HAP-1 (cell line): ENCODE measurements around the gene SMAD3.
"Not testable (repeated sequence)": the region's sequence is repeated elsewhere in the genome, so short reads cannot be mapped to it uniquely, and the experiment has no call there.

Source experiments
- DNase-seq, 2 experiments: peaks; one replicate each; pipeline ENCODE4 v3.0.0-alpha.2; 2016 to 2020; ENCODE audit warnings: low spot score in 2 of 2
- H3K27me3 ChIP-seq: fragments of 250-450 bp; sonication (Bioruptor Pico); 2 replicates; pipeline ENCODE4 v1.5.1; 2020; ENCODE audit warnings: low read depth, mild to moderate bottlenecking, moderate library complexity
- H3K36me3 ChIP-seq: fragments of 250-450 bp; sonication (Bioruptor Pico); replicated peaks from 2 replicates; pipeline ENCODE4 v1.5.1; 2020; ENCODE audit warnings: mild to moderate bottlenecking
- H3K4me1 ChIP-seq: fragments of 250-450 bp; sonication (Bioruptor Pico); 2 replicates; pipeline ENCODE4 v1.5.1; 2020; ENCODE audit warnings: mild to moderate bottlenecking
- H3K4me3 ChIP-seq: fragments of 250-450 bp; sonication (Bioruptor Pico); 2 replicates; pipeline ENCODE4 v1.5.1; 2020; ENCODE audit warnings: mild to moderate bottlenecking, moderate library complexity
- H3K9me3 ChIP-seq: fragments of 250-450 bp; sonication (Bioruptor Pico); 2 replicates; pipeline ENCODE4 v1.5.1; 2020; ENCODE audit warnings: mild to moderate bottlenecking, moderate library complexity
- in situ Hi-C: fragments of 300-500 bp; cut with MboI; formaldehyde crosslinking; loops from 3 replicates; pipeline ENCODE4 v1.14.3; 2020; ENCODE audit warnings: low sequenced_read_pairs, inconsistent platforms, mixed read lengths

SMAD3 gene

GRCh38 chr15:67117370-67117769 is 52.0 kb downstream of the SMAD3 start:
- peaks cover 11% of the 10 kb centered on the region for H3K4me1 ChIP-seq
- DNase-seq: no peak

GRCh38 chr15:67118808-67119207 is 53.4 kb downstream of the SMAD3 start:
- no peak overlapping the region for H3K4me3 ChIP-seq
- in situ Hi-C loops: no loop called here
- H3K4me1 ChIP-seq: peaks cover 11% of the 10 kb centered on the region
- DNase-seq: no peak
- no peaks in the 10 kb centered on the region for H3K9me3 ChIP-seq
- no peaks in the 10 kb centered on the region for H3K36me3 ChIP-seq
- no peaks in the 10 kb centered on the region for H3K27me3 ChIP-seq

More at GRCh38 chr15:67117370-67117769, 52.0 kb downstream of the SMAD3 start:
- no peaks in the 10 kb centered on the region for H3K9me3 ChIP-seq
- H3K4me3 ChIP-seq: no peak overlapping the region
- H3K27me3 ChIP-seq: no peaks in the 10 kb centered on the region
- H3K36me3 ChIP-seq: no peaks in the 10 kb centered on the region
- in situ Hi-C loops: no loop called here

- in situ Hi-C loops: no loop called here
- no peak for DNase-seq
- Histone ChIP-seq H3K4me3 (no peak overlapping the region), H3K27me3 (no peaks in the 10 kb centered on the region), H3K9me3 (no peaks in the 10 kb centered on the region), H3K4me1 (peaks cover 14% of the 10 kb centered on the region), H3K36me3 (no peaks in the 10 kb centered on the region)
Measured at GRCh38 chr15:67119238-67119846, 53.9 kb downstream of the SMAD3 start.

- in situ Hi-C loops: no loop called here
- Histone ChIP-seq H3K4me1 (peaks cover 15% of the 10 kb centered on the region), H3K27me3 (no peaks in the 10 kb centered on the region), H3K36me3 (no peaks in the 10 kb centered on the region), H3K4me3 (no peak overlapping the region), H3K9me3 (no peaks in the 10 kb centered on the region)
- DNase-seq: no peak
Measured at GRCh38 chr15:67120009-67120838, 54.8 kb downstream of the SMAD3 start.

GRCh38 chr15:67120839-67121643 is 55.6 kb downstream of the SMAD3 start:
- Histone ChIP-seq H3K36me3 (no peaks in the 10 kb centered on the region), H3K27me3 (no peaks in the 10 kb centered on the region), H3K4me1 (peaks cover 15% of the 10 kb centered on the region), H3K4me3 (no peak overlapping the region), H3K9me3 (no peaks in the 10 kb centered on the region)
- DNase-seq: no peak
- in situ Hi-C loops: no loop called here

- H3K4me1 ChIP-seq: peaks cover 9% of the 10 kb centered on the region
- no peaks in the 10 kb centered on the region for H3K27me3 ChIP-seq
- H3K9me3 ChIP-seq: no peaks in the 10 kb centered on the region
- H3K36me3 ChIP-seq: no peaks in the 10 kb centered on the region
- H3K4me3 ChIP-seq: no peak overlapping the region
- no peak for DNase-seq
- in situ Hi-C loops: no loop called here
Measured at GRCh38 chr15:67121644-67122605, 56.5 kb downstream of the SMAD3 start.

- H3K27me3 ChIP-seq, H3K4me3 ChIP-seq, DNase-seq, in situ Hi-C loops, H3K9me3 ChIP-seq, H3K36me3 ChIP-seq, H3K4me1 ChIP-seq: not testable (repeated sequence)
Measured at GRCh38 chr15:67122816-67123215, 57.4 kb downstream of the SMAD3 start.

GRCh38 chr15:67123291-67123690 is 57.9 kb downstream of the SMAD3 start:
- H3K9me3 ChIP-seq, in situ Hi-C loops, DNase-seq, H3K4me3 ChIP-seq, H3K4me1 ChIP-seq, H3K27me3 ChIP-seq, H3K36me3 ChIP-seq: not testable (repeated sequence)

- in situ Hi-C loops: no loop called here
- H3K9me3 ChIP-seq: no peaks in the 10 kb centered on the region
- H3K4me1 ChIP-seq: peaks cover 4% of the 10 kb centered on the region; the same call in 1 of the 2 replicates
- H3K27me3 ChIP-seq: no peaks in the 10 kb centered on the region
- H3K36me3 ChIP-seq: no peaks in the 10 kb centered on the region; the same call in 1 of the 2 replicates
- DNase-seq: no peak
- H3K4me3 ChIP-seq: no peak overlapping the region
Measured at GRCh38 chr15:67124111-67124510, 58.7 kb downstream of the SMAD3 start.

GRCh38 chr15:67124911-67125588 is 59.6 kb downstream of the SMAD3 start:
- no peaks in the 10 kb centered on the region; the same call in 1 of the 2 replicates for H3K36me3 ChIP-seq
- DNase-seq: no peak
- H3K27me3 ChIP-seq: no peaks in the 10 kb centered on the region
- H3K4me1 ChIP-seq: peaks cover 4% of the 10 kb centered on the region; the same call in 1 of the 2 replicates
- no peaks in the 10 kb centered on the region for H3K9me3 ChIP-seq
- H3K4me3 ChIP-seq: no peak overlapping the region
- in situ Hi-C loops: no loop called here

GRCh38 chr15:67125589-67126502 is 60.4 kb downstream of the SMAD3 start:
- no peaks in the 10 kb centered on the region for H3K27me3 ChIP-seq
- H3K4me3 ChIP-seq: no peak overlapping the region
- H3K9me3 ChIP-seq: no peaks in the 10 kb centered on the region
- H3K4me1 ChIP-seq: peaks cover 4% of the 10 kb centered on the region; the same call in 1 of the 2 replicates
- no peaks in the 10 kb centered on the region; the same call in 1 of the 2 replicates for H3K36me3 ChIP-seq
- in situ Hi-C loops: no loop called here
- DNase-seq: no peak
